HepG2 (cell line): ENCODE data around the gene ANKS4B. TPM values are rescaled to one million over a fixed set of nuclear protein-coding genes. Genes with fewer than 3 reads are reported as not detected.

Experiments used
- MYNN ChIP-seq: sonication (generic); formaldehyde crosslinking; IDR thresholded peaks from 2 replicates; pipeline ENCODE4 v1.4.0; 2020; ENCODE audit warnings: mild to moderate bottlenecking, low read depth, missing genetic modification reagents
- RBFOX2 ChIP-seq: fragments of 200-400 bp; formaldehyde crosslinking; IDR thresholded peaks from 2 replicates; pipeline ENCODE4 v1.6.1; 2017; ENCODE audit warnings: low read depth, mild to moderate bottlenecking, low read length
- SP1 ChIP-seq, 2 experiments: fragments of 450-650 bp in 1 of 2; sonication (generic) in 1 of 2; formaldehyde crosslinking in 1 of 2; IDR thresholded peaks; 2 replicates each; pipeline versions ENCODE4 v1.4.0 to v1.6.1; 2016 to 2020; ENCODE audit warnings: missing genetic modification reagents in 1 of 2
- TMF1 ChIP-seq: sonication (generic); formaldehyde crosslinking; IDR thresholded peaks from 2 replicates; pipeline ENCODE4 v1.8.1; 2022; ENCODE audit warnings: low read depth, missing genetic modification reagents
- ZBTB7B ChIP-seq: sonication (generic); formaldehyde crosslinking; IDR thresholded peaks from 2 replicates; pipeline ENCODE4 v1.4.0; 2020; ENCODE audit warnings: missing genetic modification reagents
- ZBTB8A ChIP-seq: sonication (generic); formaldehyde crosslinking; IDR thresholded peaks from 2 replicates; pipeline ENCODE4 v1.4.0; 2020; ENCODE audit warnings: mild to moderate bottlenecking, low read depth, missing genetic modification reagents, borderline replicate concordance
- ZNF225 ChIP-seq: sonication (generic); formaldehyde crosslinking; IDR thresholded peaks from 2 replicates; pipeline ENCODE4 v1.4.0; 2020; ENCODE audit warnings: mild to moderate bottlenecking, missing genetic modification reagents
- ZNF557 ChIP-seq: sonication (generic); formaldehyde crosslinking; IDR thresholded peaks from 2 replicates; pipeline ENCODE4 v1.4.0; 2020; ENCODE audit warnings: missing genetic modification reagents
- ZSCAN25 ChIP-seq: sonication (generic); formaldehyde crosslinking; IDR thresholded peaks from 2 replicates; pipeline ENCODE4 v1.8.0; 2022; ENCODE audit warnings: mild to moderate bottlenecking, missing genetic modification reagents
- ZSCAN29 ChIP-seq: sonication (generic); formaldehyde crosslinking; conservative IDR thresholded peaks from 2 replicates; pipeline ENCODE4 v1.4.0; 2020; ENCODE audit warnings: mild to moderate bottlenecking, missing genetic modification reagents
- polyA plus RNA-seq, 8 experiments: library from polyadenylated mRNA; depleted of rRNA in 3 of 8; stranded (reverse) in 7 of 8; unstranded in 1 of 8; fragments of >200 nt; fragmentation: Illumina TruSeq in 4 of 8; extraction: Trizol in 4 of 8; gene quantifications; 2 replicates each; pipeline versions ENCODE4 v1.2.1 to v1.2.3, GENCODE V29; 2011 to 2016; ENCODE audit warnings: low read depth in 4 of 8, missing spikeins in 1 of 8, mixed read lengths in 1 of 8; ENCODE audit not compliant: insufficient read depth in 1 of 8
- total RNA-seq, 5 experiments: library from RNA; depleted of rRNA; stranded (reverse); fragments of >200 nt; fragmentation: Illumina TruSeq; extraction: Trizol; gene quantifications; 2 replicates each; pipeline ENCODE4 v1.2.3, GENCODE V29; 2016; ENCODE audit warnings: low read depth in 1 of 5
- TF ChIP-seq, protein P1 (sequence below): sonication (generic); formaldehyde crosslinking; IDR thresholded peaks from 2 replicates; pipeline ENCODE4 v1.9.0; 2021; ENCODE audit warnings: mild to moderate bottlenecking, missing genetic modification reagents
- TF ChIP-seq, protein P2 (sequence below): IDR thresholded peaks from 2 replicates; pipeline ENCODE4 v1.4.0; 2020; ENCODE audit warnings: mild to moderate bottlenecking, missing genetic modification reagents
- TF ChIP-seq, protein P3 (sequence below): sonication (generic); formaldehyde crosslinking; IDR thresholded peaks from 2 replicates; pipeline ENCODE4 v1.4.0; 2020; ENCODE audit warnings: mild to moderate bottlenecking, missing genetic modification reagents
- TF ChIP-seq, protein P4 (sequence below): sonication (generic); formaldehyde crosslinking; IDR thresholded peaks from 2 replicates; pipeline ENCODE4 v1.4.0; 2020; ENCODE audit warnings: missing genetic modification reagents
- TF ChIP-seq, protein P5 (sequence below): IDR thresholded peaks from 2 replicates; pipeline ENCODE4 v1.6.1; 2012; ENCODE audit warnings: inconsistent platforms

The ANKS4B gene
- total and polyA plus RNA-seq, 2 of the 13 experiments (the other 11 are each of a cell fraction or from before 2014, with no cell fraction given), result 6.5 to 30.0 TPM

DNA sequence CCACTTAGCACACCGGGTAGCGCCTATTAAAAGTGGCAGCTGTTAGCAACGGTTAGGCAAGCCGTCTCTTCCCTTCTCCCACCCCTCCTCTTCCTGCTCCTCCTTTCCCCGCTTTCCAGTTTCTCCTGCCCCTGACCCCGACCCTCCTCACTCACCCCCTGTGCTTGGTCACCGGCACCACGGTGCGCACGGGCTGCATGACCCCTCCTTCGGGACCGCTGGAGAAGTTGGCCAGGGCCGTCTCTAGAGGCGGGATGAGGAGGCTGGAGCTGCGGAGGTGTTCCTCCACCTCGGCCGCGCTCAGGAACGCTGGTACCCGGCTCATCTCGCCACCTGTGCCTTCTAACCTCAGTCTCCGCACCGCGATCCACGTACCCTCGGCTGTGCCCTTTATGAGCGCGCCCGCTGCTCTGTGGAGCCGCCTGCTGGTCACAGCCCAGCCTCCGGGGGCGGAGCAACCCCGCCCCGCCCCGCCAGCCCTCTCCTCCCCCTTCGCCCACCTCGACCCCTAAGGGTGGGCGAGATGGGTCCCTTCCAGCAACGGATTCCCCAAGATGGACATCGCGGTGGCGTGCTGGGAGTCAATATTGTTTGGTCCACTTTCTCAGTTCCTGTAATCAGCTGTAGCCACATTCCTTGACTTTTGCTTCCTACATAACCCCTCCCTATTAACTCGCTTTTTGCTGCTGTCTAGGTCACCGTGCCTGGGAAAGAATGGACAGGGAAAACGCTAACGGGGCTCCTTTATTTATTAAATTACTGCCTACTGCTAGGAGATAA, 44.6 kb downstream of the ANKS4B start, which contains the start of gene CRYM (continued):
- TF ChIP-seq ZNF557 (peak; percentile 18; the same call in 1 of the 2 replicates), ZNF225 (peak; percentile 86; the same call in 1 of the 2 replicates), SP1 (IDR thresholded peaks at IDR 0.05) (no peak), SP1 (CRISPR knock-in tag; IDR thresholded peaks at IDR 0.05) (peak; percentile 96), ZBTB8A (peak; percentile 73; the same call in 1 of the 2 replicates), TMF1 (CRISPR knock-in tag) (0 out of 2 replicates have a peak, but pooled peaks have one; percentile 38), ZBTB7B (CRISPR knock-in tag) (peak; percentile 96), ZSCAN29 (CRISPR knock-in tag) (peak; percentile 85; the same call in 1 of the 2 replicates), RBFOX2 (no peak), MYNN (no peak), ZSCAN25 (CRISPR knock-in tag) (peak; percentile 92)
- TF ChIP-seq, protein P1, sequence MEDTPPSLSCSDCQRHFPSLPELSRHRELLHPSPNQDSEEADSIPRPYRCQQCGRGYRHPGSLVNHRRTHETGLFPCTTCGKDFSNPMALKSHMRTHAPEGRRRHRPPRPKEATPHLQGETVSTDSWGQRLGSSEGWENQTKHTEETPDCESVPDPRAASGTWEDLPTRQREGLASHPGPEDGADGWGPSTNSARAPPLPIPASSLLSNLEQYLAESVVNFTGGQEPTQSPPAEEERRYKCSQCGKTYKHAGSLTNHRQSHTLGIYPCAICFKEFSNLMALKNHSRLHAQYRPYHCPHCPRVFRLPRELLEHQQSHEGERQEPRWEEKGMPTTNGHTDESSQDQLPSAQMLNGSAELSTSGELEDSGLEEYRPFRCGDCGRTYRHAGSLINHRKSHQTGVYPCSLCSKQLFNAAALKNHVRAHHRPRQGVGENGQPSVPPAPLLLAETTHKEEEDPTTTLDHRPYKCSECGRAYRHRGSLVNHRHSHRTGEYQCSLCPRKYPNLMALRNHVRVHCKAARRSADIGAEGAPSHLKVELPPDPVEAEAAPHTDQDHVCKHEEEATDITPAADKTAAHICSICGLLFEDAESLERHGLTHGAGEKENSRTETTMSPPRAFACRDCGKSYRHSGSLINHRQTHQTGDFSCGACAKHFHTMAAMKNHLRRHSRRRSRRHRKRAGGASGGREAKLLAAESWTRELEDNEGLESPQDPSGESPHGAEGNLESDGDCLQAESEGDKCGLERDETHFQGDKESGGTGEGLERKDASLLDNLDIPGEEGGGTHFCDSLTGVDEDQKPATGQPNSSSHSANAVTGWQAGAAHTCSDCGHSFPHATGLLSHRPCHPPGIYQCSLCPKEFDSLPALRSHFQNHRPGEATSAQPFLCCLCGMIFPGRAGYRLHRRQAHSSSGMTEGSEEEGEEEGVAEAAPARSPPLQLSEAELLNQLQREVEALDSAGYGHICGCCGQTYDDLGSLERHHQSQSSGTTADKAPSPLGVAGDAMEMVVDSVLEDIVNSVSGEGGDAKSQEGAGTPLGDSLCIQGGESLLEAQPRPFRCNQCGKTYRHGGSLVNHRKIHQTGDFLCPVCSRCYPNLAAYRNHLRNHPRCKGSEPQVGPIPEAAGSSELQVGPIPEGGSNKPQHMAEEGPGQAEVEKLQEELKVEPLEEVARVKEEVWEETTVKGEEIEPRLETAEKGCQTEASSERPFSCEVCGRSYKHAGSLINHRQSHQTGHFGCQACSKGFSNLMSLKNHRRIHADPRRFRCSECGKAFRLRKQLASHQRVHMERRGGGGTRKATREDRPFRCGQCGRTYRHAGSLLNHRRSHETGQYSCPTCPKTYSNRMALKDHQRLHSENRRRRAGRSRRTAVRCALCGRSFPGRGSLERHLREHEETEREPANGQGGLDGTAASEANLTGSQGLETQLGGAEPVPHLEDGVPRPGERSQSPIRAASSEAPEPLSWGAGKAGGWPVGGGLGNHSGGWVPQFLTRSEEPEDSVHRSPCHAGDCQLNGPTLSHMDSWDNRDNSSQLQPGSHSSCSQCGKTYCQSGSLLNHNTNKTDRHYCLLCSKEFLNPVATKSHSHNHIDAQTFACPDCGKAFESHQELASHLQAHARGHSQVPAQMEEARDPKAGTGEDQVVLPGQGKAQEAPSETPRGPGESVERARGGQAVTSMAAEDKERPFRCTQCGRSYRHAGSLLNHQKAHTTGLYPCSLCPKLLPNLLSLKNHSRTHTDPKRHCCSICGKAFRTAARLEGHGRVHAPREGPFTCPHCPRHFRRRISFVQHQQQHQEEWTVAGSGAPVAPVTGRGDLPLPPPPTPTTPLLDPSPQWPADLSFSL (CRISPR knock-in tag), result 0 out of 2 replicates have a peak, but pooled peaks have one; percentile 40
- TF ChIP-seq, protein P2, sequence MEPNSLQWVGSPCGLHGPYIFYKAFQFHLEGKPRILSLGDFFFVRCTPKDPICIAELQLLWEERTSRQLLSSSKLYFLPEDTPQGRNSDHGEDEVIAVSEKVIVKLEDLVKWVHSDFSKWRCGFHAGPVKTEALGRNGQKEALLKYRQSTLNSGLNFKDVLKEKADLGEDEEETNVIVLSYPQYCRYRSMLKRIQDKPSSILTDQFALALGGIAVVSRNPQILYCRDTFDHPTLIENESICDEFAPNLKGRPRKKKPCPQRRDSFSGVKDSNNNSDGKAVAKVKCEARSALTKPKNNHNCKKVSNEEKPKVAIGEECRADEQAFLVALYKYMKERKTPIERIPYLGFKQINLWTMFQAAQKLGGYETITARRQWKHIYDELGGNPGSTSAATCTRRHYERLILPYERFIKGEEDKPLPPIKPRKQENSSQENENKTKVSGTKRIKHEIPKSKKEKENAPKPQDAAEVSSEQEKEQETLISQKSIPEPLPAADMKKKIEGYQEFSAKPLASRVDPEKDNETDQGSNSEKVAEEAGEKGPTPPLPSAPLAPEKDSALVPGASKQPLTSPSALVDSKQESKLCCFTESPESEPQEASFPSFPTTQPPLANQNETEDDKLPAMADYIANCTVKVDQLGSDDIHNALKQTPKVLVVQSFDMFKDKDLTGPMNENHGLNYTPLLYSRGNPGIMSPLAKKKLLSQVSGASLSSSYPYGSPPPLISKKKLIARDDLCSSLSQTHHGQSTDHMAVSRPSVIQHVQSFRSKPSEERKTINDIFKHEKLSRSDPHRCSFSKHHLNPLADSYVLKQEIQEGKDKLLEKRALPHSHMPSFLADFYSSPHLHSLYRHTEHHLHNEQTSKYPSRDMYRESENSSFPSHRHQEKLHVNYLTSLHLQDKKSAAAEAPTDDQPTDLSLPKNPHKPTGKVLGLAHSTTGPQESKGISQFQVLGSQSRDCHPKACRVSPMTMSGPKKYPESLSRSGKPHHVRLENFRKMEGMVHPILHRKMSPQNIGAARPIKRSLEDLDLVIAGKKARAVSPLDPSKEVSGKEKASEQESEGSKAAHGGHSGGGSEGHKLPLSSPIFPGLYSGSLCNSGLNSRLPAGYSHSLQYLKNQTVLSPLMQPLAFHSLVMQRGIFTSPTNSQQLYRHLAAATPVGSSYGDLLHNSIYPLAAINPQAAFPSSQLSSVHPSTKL (CRISPR knock-in tag), result peak; percentile 79
- TF ChIP-seq, protein P3, sequence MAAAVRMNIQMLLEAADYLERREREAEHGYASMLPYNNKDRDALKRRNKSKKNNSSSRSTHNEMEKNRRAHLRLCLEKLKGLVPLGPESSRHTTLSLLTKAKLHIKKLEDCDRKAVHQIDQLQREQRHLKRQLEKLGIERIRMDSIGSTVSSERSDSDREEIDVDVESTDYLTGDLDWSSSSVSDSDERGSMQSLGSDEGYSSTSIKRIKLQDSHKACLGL (CRISPR knock-in tag), result 0 out of 2 replicates have a peak, but pooled peaks have one; percentile 46
- TF ChIP-seq, protein P4, sequence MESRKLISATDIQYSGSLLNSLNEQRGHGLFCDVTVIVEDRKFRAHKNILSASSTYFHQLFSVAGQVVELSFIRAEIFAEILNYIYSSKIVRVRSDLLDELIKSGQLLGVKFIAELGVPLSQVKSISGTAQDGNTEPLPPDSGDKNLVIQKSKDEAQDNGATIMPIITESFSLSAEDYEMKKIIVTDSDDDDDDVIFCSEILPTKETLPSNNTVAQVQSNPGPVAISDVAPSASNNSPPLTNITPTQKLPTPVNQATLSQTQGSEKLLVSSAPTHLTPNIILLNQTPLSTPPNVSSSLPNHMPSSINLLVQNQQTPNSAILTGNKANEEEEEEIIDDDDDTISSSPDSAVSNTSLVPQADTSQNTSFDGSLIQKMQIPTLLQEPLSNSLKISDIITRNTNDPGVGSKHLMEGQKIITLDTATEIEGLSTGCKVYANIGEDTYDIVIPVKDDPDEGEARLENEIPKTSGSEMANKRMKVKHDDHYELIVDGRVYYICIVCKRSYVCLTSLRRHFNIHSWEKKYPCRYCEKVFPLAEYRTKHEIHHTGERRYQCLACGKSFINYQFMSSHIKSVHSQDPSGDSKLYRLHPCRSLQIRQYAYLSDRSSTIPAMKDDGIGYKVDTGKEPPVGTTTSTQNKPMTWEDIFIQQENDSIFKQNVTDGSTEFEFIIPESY (CRISPR knock-in tag), result peak; percentile 63; the same call in 1 of the 2 replicates
- TF ChIP-seq, protein P5, sequence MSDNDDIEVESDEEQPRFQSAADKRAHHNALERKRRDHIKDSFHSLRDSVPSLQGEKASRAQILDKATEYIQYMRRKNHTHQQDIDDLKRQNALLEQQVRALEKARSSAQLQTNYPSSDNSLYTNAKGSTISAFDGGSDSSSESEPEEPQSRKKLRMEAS, result peak; percentile 63
